ENCODE measurements around the gene VPS72. TPM values are rescaled to one million over a fixed set of nuclear protein-coding genes. Genes with fewer than 3 reads are reported as not detected.
"Not testable (repeated sequence)": the region's sequence is repeated elsewhere in the genome, so short reads cannot be mapped to it uniquely, and the experiment has no call there.

The VPS72 gene
- total RNA-seq, 1 donor from 2014 or later, result 35.0 TPM

- H3K27me3 ChIP-seq (ENCODE audit: control insufficient read depth in 3 of 3, insufficient read depth in 3 of 3, low read length in 3 of 3); H3K36me3 ChIP-seq (ENCODE audit: control insufficient read depth in 3 of 3, insufficient read depth in 3 of 3, low read length in 3 of 3); H3K4me3 ChIP-seq (ENCODE audit: low read length in 3 of 3); H3K9me3 ChIP-seq (ENCODE audit: control insufficient read depth in 3 of 3, low read length in 3 of 3); H3K9ac ChIP-seq (ENCODE audit: low read depth in 1 of 3, low read length in 3 of 3); H3K27ac ChIP-seq (ENCODE audit: low read depth, low read length): not testable (repeated sequence)
- peaks cover 10 to 19% (median 13%) of the 10 kb centered on the region in 3 donors for H3K4me1 ChIP-seq (ENCODE audit: control insufficient read depth in 3 of 3, insufficient read depth in 3 of 3, low read length in 3 of 3)
Observed at GRCh38 chr1:151205381-151205965, 15.5 kb upstream of the VPS72 start.

GRCh38 chr1:151199873-151200581, 10.0 kb upstream of the VPS72 start:
- Histone ChIP-seq H3K9me3 (ENCODE audit: control insufficient read depth in 3 of 3, low read length in 3 of 3) (no peaks in the 10 kb centered on the region), H3K4me1 (ENCODE audit: control insufficient read depth in 3 of 3, insufficient read depth in 3 of 3, low read length in 3 of 3) (peaks cover 20 to 29% (median 27%) of the 10 kb centered on the region in 3 donors), H3K4me3 (ENCODE audit: low read length in 3 of 3) (peak overlapping the region; percentile 96 to 99 (median 99)), H3K9ac (ENCODE audit: low read depth in 1 of 3, low read length in 3 of 3) (peak overlapping the region; percentile 96 to 98 (median 96)), H3K27me3 (ENCODE audit: control insufficient read depth in 3 of 3, insufficient read depth in 3 of 3, low read length in 3 of 3) (no peaks in the 10 kb centered on the region), H3K27ac (ENCODE audit: low read depth, low read length) (peak overlapping the region; percentile 98), H3K36me3 (ENCODE audit: control insufficient read depth in 3 of 3, insufficient read depth in 3 of 3, low read length in 3 of 3) (peaks cover 0 to 6% (median 0%) of the 10 kb centered on the region in 3 donors)

GRCh38 chr1:151198254-151199127, 8.5 kb upstream of the VPS72 start, which contains the start of gene PIP5K1A:
Gene PIP5K1A (plus strand): TSS chr1:151198552. CDS start chr1:151198997, 445 bp downstream.
- Histone ChIP-seq H3K4me1 (ENCODE audit: control insufficient read depth in 3 of 3, insufficient read depth in 3 of 3, low read length in 3 of 3) (peaks cover 20 to 29% (median 27%) of the 10 kb centered on the region in 3 donors), H3K4me3 (ENCODE audit: low read length in 3 of 3) (peak within 1 kb of the TSS; percentile 96 to 99 (median 99)), H3K36me3 (ENCODE audit: control insufficient read depth in 3 of 3, insufficient read depth in 3 of 3, low read length in 3 of 3) (peaks cover 0 to 6% (median 0%) of the 10 kb centered on the region in 3 donors)

GRCh38 chr1:151197863-151198253, 7.9 kb upstream of the VPS72 start:
- Histone ChIP-seq H3K9me3 (ENCODE audit: control insufficient read depth in 3 of 3, low read length in 3 of 3) (no peaks in the 10 kb centered on the region), H3K9ac (ENCODE audit: low read depth in 1 of 3, low read length in 3 of 3) (peak overlapping the region; percentile 68 to 98 (median 72)), H3K36me3 (ENCODE audit: control insufficient read depth in 3 of 3, insufficient read depth in 3 of 3, low read length in 3 of 3) (peaks cover 0 to 3% (median 0%) of the 10 kb centered on the region in 3 donors), H3K27me3 (ENCODE audit: control insufficient read depth in 3 of 3, insufficient read depth in 3 of 3, low read length in 3 of 3) (no peaks in the 10 kb centered on the region), H3K4me3 (ENCODE audit: low read length in 3 of 3) (peak overlapping the region; percentile 96 to 99 (median 99)), H3K27ac (ENCODE audit: low read depth, low read length) (peak overlapping the region; percentile 98), H3K4me1 (ENCODE audit: control insufficient read depth in 3 of 3, insufficient read depth in 3 of 3, low read length in 3 of 3) (peaks cover 20 to 29% (median 24%) of the 10 kb centered on the region in 3 donors)

More at GRCh38 chr1:151198254-151199127, 8.5 kb upstream of the VPS72 start, which contains the start of gene PIP5K1A:
- H3K9ac ChIP-seq (ENCODE audit: low read depth in 1 of 3, low read length in 3 of 3), result peak within 1 kb of the TSS; percentile 96 to 98 (median 96)
- peak within 1 kb of the TSS; percentile 98 for H3K27ac ChIP-seq (ENCODE audit: low read depth, low read length)
- no peaks in the 10 kb centered on the region for H3K9me3 ChIP-seq (ENCODE audit: control insufficient read depth in 3 of 3, low read length in 3 of 3)
- H3K27me3 ChIP-seq (ENCODE audit: control insufficient read depth in 3 of 3, insufficient read depth in 3 of 3, low read length in 3 of 3), result no peaks in the 10 kb centered on the region

- peak overlapping the region; percentile 36 for H3K27ac ChIP-seq (ENCODE audit: low read depth, low read length)
- H3K9me3 ChIP-seq (ENCODE audit: control insufficient read depth in 3 of 3, low read length in 3 of 3), result no peaks in the 10 kb centered on the region
- H3K4me3 ChIP-seq (ENCODE audit: low read length in 3 of 3), result peak overlapping the region; percentile 26 to 49 (median 39)
- H3K36me3 ChIP-seq (ENCODE audit: control insufficient read depth in 3 of 3, insufficient read depth in 3 of 3, low read length in 3 of 3), result no peaks in the 10 kb centered on the region
- peak overlapping the region; percentile 10 to 72 (median 57) for H3K9ac ChIP-seq (ENCODE audit: low read depth in 1 of 3, low read length in 3 of 3)
- H3K4me1 ChIP-seq (ENCODE audit: control insufficient read depth in 3 of 3, insufficient read depth in 3 of 3, low read length in 3 of 3), result peaks cover 10 to 18% (median 12%) of the 10 kb centered on the region in 3 donors
- H3K27me3 ChIP-seq (ENCODE audit: control insufficient read depth in 3 of 3, insufficient read depth in 3 of 3, low read length in 3 of 3), result no peaks in the 10 kb centered on the region
Observed at GRCh38 chr1:151196292-151196800, 6.3 kb upstream of the VPS72 start.

GRCh38 chr1:151194894-151195594, 5.0 kb upstream of the VPS72 start:
- not testable (repeated sequence) for H3K27ac ChIP-seq (ENCODE audit: low read depth, low read length); H3K27me3 ChIP-seq (ENCODE audit: control insufficient read depth in 3 of 3, insufficient read depth in 3 of 3, low read length in 3 of 3); H3K4me3 ChIP-seq (ENCODE audit: low read length in 3 of 3); H3K36me3 ChIP-seq (ENCODE audit: control insufficient read depth in 3 of 3, insufficient read depth in 3 of 3, low read length in 3 of 3); H3K9me3 ChIP-seq (ENCODE audit: control insufficient read depth in 3 of 3, low read length in 3 of 3); H3K9ac ChIP-seq (ENCODE audit: low read depth in 1 of 3, low read length in 3 of 3)
- H3K4me1 ChIP-seq (ENCODE audit: control insufficient read depth in 3 of 3, insufficient read depth in 3 of 3, low read length in 3 of 3), result peaks cover 7 to 12% (median 10%) of the 10 kb centered on the region in 3 donors

- H3K27ac ChIP-seq (ENCODE audit: low read depth, low read length), result no peak overlapping the region
- no peak overlapping the region for H3K9ac ChIP-seq (ENCODE audit: low read depth in 1 of 3, low read length in 3 of 3)
- no peaks in the 10 kb centered on the region for H3K27me3 ChIP-seq (ENCODE audit: control insufficient read depth in 3 of 3, insufficient read depth in 3 of 3, low read length in 3 of 3)
- no peaks in the 10 kb centered on the region for H3K9me3 ChIP-seq (ENCODE audit: control insufficient read depth in 3 of 3, low read length in 3 of 3)
- no peak overlapping the region for H3K4me3 ChIP-seq (ENCODE audit: low read length in 3 of 3)
- H3K4me1 ChIP-seq (ENCODE audit: control insufficient read depth in 3 of 3, insufficient read depth in 3 of 3, low read length in 3 of 3), result peaks cover 6 to 11% (median 9%) of the 10 kb centered on the region in 3 donors
- no peaks in the 10 kb centered on the region for H3K36me3 ChIP-seq (ENCODE audit: control insufficient read depth in 3 of 3, insufficient read depth in 3 of 3, low read length in 3 of 3)
Observed at GRCh38 chr1:151193856-151194255, 3.9 kb upstream of the VPS72 start.

- Histone ChIP-seq H3K36me3 (ENCODE audit: control insufficient read depth in 3 of 3, insufficient read depth in 3 of 3, low read length in 3 of 3) (no peaks in the 10 kb centered on the region), H3K4me3 (ENCODE audit: low read length in 3 of 3) (no peak overlapping the region), H3K9me3 (ENCODE audit: control insufficient read depth in 3 of 3, low read length in 3 of 3) (no peaks in the 10 kb centered on the region), H3K27ac (ENCODE audit: low read depth, low read length) (no peak overlapping the region), H3K27me3 (ENCODE audit: control insufficient read depth in 3 of 3, insufficient read depth in 3 of 3, low read length in 3 of 3) (no peaks in the 10 kb centered on the region), H3K9ac (ENCODE audit: low read depth in 1 of 3, low read length in 3 of 3) (no peak overlapping the region), H3K4me1 (ENCODE audit: control insufficient read depth in 3 of 3, insufficient read depth in 3 of 3, low read length in 3 of 3) (peaks cover 12 to 14% (median 13%) of the 10 kb centered on the region in 3 donors)
Observed at GRCh38 chr1:151193304-151193703, 3.3 kb upstream of the VPS72 start.

GRCh38 chr1:151192047-151192446, 2.0 kb upstream of the VPS72 start:
- H3K27me3 ChIP-seq (ENCODE audit: control insufficient read depth in 3 of 3, insufficient read depth in 3 of 3, low read length in 3 of 3), result no peaks in the 10 kb centered on the region
- H3K27ac ChIP-seq (ENCODE audit: low read depth, low read length), result no peak overlapping the region
- peaks cover 21 to 23% (median 23%) of the 10 kb centered on the region in 3 donors for H3K4me1 ChIP-seq (ENCODE audit: control insufficient read depth in 3 of 3, insufficient read depth in 3 of 3, low read length in 3 of 3)
- no peaks in the 10 kb centered on the region for H3K36me3 ChIP-seq (ENCODE audit: control insufficient read depth in 3 of 3, insufficient read depth in 3 of 3, low read length in 3 of 3)
- no peak overlapping the region for H3K4me3 ChIP-seq (ENCODE audit: low read length in 3 of 3)
- H3K9me3 ChIP-seq (ENCODE audit: control insufficient read depth in 3 of 3, low read length in 3 of 3), result no peaks in the 10 kb centered on the region
- no peak overlapping the region for H3K9ac ChIP-seq (ENCODE audit: low read depth in 1 of 3, low read length in 3 of 3)
